GM21526 (cell line): ENCODE measurements around the gene FRMPD1.

Experiments
- ATAC-seq: cut with Tn5 transposase; IDR thresholded peaks from one replicate; pipeline ENCODE4 v1.9.1; 2021; ENCODE audit warnings: moderate library complexity; ENCODE audit not compliant: unreplicated experiment, low FRiP score

The FRMPD1 gene

DNA sequence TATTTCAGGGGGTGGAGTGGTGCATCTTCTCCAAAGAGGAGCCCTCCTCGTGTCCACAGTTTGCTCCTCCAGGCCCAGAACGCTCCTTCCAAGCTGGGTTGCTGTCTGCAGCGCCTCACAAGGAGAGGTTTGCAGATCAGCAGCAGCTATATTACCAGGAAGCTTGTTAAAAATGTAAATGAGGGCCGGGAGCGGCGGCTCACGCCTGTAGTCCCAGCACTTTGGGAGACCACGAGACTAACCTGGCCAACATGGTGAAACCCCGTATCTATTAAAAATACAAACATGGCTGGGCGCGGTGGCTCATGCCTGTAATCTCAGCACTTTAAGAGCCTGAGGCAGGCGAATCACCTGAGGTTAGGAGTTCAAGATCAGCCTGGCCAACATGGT lies 25.0 kb upstream of the FRMPD1 start:
- no peak for ATAC-seq

DNA sequence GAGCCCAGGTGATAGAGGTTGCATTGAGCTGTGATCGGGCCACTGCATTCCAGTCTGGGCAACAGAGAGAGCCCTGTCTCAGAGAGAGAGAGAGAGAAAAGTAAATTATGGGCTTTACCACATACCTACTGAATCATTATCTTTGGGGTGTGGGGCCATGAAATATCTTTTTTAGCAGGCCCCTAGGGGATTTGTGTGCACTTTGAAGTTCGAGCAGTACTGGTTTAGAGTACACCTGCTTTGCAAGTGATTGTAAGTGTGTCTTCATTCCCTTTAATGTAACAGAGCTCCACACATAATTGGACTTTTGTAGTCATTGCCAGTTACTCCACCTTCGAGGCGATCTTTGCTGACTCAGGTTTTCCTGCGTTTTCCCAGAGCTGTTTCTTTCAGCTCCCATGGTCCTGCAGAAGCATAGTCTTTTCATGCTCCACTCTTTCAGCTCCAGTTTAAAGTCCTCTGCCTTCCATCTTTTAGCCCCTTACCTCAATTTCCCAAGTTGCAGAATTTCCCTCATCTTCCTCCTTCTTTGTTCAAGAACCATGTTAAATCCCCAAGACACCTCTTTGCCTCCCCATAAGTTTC lies 24.0 kb upstream of the FRMPD1 start:
- no peak for ATAC-seq

DNA sequence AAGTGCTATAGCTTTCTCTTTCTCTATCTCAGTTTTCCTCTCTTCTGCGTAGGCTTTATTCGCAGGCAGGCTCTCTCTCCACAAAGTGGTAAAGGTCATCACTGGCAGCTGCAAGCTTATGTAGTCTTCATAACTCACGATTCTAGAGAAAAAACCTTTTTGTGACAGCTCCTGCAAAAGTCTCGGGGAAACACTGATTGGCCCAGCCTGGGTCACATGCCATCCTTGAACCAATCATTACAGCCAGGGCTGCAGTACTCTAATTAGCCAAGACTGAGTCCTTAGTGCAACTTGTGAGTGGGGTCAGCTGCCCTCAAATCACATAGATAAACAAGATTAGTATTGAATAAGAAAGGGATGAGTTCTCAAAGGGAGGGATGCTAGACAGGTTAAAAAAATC lies 18.3 kb upstream of the FRMPD1 start:
- no peak for ATAC-seq

DNA sequence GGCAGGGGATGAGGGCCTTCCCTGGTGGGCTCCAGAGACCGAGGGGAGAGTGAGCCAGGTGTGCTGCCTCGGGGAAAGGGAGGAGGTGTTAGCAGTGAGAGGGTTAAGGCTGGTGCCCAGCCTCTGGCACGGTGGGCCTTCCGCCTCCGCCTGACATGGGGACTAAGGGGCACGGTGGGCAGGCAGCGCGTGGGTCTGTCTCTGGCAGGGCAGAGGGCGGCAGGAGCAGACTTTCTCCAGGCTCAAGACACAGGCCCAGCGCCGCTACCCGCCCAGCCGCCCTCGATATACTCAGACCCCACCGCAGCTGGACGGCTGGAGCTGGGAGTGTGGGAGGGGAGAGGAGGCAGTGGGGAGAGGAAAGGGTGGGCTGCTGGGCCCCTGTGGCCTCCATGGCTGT lies 14.9 kb upstream of the FRMPD1 start:
- ATAC-seq: no peak

DNA sequence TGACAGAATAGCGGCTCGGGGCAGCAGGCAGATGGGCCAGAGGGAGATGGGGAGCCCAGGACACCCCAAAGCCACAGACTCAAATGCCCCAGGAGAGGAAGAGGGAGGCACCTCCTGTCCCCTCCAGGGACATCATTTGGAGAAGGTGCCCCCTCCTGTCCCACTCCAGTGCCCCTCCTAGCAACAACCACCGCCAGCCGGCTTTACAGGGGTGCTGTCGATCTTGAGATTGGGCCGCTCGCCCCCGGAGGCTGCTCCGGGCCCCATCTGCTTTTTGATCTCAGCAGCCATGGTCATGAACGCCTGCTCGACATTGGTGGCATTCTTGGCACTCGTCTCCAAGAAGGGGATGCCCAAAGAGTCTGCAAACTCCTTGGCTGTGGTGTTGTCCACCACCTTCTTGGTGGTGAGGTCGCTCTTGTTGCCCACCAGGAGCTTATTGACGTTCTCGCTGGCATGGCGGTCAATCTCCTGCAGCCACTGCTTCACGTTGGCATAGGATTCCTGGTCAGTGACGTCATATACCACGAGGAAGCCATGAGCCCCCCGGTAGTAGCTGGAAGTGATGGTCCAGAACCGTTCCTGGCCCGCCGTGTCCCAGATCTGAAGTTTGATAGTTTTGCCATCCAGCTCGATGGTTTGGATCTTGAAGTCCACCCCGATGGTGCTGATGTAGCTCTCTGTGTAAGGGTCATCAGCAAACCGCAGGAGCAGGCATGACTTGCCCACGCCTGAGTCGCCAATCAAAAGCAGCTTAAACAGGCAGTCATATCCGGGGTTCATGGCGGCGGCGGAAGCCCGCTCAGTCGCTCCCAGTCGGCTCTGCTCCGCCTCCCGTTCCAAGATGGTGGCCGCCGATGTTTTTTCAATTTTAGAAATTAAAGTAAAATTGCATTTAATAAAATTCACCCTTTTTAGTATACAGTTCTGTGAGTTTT lies 14.0 kb upstream of the FRMPD1 start:
- ATAC-seq: no peak

DNA sequence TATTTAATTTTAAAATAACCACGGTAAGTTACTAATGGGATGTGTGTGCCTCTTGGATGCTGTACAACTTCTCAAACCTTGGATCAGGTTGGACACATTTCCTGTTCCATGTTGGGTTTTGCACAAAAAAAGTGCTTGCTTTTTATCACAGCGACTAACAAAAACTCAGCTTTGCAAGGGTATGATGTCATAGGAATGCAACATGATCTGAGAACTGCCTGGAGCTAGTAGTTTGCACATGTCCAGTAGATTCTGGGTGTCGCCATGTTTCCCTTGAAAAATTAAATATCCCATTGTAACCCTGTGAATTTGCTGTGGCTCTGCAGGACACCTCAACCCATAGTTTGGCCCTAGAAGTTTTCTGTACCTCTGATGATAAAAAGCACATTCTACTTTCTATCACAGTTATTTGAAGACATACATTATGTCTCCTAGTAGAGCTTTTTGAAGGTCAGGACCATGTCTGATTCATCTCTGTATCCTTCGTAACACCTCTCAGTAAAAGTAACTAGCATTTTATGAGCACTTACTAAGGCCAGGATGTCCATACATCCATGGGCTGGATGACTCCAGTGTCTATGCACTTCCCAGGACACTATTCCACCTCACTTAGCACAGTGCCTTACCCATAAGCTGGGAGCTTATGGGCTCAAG lies 11.5 kb upstream of the FRMPD1 start:
- ATAC-seq: no peak

DNA sequence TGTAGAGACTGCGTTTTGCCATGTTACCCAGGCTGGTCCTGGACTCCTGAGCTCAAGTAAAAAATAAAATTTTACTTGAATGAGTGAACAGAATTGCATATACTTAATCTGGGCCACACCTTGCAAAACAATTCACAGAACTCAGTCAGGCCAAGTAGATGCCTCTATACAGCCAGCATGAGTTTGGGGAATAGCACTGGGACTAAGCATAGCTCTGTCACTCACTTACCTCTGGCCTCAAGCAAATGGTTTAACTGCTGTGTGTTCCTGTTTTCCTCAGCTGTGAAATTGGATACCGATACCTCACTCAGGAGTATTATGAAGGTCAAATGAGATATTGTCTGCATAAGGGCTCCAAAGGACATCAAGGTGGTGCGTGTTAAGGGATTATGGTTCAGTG lies 10.9 kb upstream of the FRMPD1 start:
- no peak for ATAC-seq

DNA sequence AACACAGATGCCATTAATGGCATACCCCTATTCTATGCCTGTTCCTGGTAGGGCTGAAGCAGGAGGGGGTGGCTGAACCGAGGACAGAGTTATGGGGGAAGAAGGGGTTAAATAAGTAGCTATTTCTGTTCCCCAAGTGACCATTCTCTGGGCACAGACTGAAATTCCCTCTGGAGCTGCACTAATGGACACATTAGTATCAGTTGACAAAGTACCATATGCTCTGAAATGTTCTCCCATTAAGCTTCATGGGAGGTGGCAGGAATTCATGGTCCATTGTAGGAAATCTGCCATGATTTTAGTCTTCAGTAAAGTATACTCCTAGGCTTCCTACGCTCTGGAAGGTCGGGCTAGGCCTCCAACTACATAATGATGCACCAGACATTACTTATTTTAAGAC lies 10.5 kb upstream of the FRMPD1 start:
- no peak for ATAC-seq

DNA sequence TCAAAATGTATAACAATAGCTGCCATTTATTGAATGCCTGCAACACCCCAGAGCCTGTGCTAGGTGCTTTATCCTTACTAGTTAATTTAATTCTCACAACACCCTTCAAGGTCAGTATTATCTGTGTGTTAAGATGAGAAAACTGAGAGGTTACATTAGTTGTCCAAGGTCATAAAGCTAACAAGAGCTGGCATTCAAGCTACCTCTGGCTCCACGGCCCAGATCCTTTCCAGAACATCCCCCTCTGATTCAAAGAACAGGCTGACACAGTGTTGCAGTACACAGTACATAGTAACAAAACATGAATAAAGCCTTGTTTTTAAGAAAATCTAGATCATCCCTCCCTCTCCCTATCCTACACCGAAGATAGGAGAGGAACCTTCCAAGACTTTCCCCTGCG lies 9.4 kb upstream of the FRMPD1 start:
- ATAC-seq: no peak

DNA sequence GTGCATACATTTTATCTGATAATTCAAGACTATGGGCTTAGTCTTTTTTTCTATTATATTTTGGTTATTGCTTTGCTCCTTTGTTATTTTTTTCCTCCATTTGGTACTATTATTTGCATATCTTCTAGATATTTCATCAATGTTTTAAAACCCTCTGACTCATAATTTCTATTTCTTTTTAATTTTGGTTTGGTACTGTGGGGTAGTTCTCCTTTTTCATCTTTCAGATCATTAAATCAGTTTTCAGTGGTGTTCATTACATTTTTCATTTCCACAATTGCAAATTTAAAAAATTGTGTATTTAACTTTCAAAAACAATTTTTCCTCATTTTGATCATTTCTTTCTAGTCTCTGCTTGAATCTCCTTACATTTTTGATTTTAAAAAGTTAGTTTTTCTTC lies 7.5 kb upstream of the FRMPD1 start:
- no peak for ATAC-seq

DNA sequence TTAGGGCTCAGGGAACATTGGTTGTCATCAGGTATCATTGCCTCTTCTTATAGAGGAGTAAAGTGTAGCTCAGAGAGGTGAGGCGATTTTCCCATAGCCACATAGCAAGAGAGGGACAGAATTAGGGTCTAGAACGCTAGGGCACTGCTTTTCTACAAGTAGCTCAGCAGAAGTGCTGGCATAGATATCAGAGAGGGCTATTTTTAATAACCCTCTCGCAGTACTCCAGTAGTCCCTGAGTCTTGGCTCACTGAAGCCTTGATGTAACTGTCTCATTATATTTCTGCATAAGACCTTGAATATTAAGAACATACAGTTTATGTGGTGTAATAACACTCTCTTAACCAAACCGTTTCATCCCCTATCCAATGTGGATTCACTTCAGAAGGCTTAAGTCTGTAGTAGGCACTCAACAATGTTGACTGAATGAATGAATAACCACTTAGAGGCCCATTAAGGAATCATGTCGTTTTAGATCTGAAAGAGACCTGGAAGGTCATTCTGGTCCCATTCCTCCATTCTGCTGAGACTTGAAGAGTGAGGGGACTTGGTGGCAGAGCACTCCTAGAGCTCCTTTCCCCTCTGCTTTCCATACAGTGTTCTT lies 4.7 kb upstream of the FRMPD1 start:
- no peak for ATAC-seq

DNA sequence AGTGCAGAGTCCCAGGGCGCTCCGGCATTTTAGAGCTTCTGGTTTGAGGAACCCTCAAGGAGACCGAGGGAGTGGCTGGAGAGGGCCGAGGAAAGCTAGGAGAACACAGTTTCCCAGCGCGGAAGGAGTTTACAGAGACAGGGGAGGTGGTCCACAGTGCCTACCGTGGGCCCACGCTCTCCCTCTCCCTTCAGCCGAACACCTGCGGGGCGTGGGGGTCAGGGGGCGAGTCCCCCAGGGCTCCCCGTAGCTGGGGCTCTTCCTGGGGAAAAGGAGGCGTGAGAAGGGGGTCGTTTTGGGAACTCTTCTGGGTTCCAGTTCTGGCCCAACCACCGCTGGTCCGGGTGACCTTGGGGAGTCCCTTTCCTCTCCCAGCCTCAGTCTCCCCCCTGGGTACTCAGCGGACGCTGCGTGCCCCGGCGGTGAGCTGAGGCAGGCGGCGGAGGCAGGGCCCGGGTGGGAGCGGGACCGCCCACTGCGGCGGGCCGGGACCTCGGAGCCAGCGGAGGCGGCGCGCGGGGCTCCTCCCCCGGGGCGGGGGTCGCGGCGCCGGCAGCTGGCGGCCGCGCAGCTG lies 368 bp upstream of the FRMPD1 start:
- ATAC-seq: no peak

DNA sequence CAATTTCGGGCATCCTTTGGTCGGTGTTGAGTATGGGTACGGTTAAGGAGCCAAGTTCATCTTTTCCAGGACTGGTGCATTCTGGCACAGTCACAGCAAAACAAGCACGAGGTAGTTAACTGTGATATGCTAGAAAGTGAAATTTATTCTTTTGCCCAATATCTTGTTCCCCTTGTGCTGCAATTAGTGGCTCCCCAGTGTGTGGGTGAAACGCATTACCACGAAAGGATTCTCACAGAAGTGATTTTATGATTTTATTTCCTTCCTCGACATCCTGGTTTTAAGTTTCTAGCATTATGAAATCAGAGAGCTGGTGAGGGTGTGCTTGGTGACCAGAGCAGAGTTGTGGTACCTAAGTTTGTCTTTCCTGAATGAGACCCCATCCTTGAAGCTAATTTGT lies 1.5 kb downstream of the FRMPD1 start:
- no peak for ATAC-seq

DNA sequence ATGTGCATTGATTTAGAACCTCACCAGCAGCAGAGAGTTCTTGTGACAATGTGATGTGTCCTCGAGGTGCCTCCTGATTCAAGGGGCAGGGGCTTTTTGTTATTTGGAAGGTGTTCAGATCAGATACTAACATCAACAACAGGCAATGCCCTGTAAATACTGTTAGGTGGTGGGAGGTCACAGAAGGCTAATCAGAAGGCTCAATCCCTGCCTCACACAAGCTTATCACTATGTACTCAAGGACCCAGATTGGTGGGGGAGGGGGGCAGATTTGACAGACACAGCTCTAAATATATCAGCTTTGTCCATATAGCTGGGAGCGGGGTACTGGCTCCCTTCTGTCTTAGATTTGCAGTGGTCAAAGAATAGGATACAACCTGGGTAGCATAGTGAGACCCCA lies 2.6 kb downstream of the FRMPD1 start:
- ATAC-seq: no peak

DNA sequence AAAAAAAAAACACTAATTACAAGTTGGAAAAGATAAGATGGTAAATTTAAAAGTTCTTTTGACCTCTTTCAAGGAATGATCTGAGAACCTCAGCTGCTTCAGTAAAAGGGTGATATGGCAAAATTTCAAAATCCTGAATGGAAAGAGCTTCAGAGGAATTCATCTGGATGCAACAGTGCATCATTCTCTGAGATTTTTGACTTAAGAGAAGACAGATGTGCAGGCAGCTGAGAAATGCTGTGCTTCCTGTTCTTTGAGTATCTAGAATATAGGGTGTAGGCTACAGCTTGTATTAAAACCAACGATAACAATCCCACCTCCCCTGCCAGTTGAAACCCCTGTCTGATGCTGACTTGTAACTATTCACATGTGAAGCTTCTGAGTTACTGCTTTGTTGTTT lies 6.2 kb downstream of the FRMPD1 start:
- no peak for ATAC-seq

DNA sequence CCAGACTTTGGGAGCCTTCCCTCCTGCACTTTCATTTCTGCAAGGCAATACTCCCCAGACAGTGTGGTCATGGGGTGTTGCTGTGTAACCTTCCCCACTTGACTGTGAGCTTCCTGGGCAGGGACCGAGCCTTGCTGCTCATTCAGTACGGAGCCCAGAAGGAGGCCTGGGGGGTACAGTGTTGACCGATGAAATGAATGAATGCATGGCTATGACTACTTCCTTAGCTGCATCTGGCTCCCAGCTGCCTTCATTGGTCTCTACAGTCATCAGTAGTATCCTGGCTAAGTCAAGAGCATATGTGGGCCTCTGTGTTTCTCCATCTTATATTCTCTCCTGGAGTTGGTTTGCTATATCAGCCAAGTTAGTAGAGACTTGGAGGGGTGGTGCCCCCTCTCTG lies 9.9 kb downstream of the FRMPD1 start:
- no peak for ATAC-seq

DNA sequence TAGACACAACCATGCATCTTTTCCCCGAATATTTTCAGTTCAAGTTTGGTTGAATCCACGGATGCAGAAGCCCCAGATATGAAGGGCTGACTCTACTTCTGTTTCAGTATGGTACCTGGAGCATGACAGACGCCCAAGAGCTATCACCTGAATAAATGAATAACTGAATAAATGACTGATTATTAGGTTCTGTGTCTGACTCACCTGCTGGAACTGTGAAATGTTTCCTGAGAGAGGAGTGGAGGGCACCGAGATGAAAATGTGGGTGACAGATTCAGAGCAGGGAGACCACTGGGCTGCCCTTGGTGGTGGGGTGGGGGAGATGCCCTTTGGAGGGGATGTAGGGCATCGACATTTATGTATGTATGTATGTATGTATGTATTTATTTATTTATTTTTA lies 13.2 kb downstream of the FRMPD1 start:
- ATAC-seq: no peak

DNA sequence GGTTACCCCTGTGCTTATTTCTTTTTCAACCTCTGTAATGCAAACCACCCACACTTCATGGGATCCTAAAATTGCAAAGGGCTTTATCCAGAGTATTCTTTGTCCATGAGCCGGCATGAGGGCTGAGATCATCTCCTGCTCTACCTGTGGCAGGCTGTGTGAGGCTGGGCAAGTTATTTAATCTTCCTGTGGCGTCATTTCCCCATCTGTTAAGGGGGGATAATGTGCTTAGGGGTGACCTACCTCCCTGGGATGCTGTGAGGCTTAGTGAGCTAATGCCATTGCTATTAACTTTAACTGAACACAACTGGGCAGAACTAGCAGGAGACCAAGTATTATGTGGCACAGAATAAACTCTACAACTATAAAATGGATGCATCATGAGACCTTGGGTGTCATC lies 17.0 kb downstream of the FRMPD1 start:
- no peak for ATAC-seq

DNA sequence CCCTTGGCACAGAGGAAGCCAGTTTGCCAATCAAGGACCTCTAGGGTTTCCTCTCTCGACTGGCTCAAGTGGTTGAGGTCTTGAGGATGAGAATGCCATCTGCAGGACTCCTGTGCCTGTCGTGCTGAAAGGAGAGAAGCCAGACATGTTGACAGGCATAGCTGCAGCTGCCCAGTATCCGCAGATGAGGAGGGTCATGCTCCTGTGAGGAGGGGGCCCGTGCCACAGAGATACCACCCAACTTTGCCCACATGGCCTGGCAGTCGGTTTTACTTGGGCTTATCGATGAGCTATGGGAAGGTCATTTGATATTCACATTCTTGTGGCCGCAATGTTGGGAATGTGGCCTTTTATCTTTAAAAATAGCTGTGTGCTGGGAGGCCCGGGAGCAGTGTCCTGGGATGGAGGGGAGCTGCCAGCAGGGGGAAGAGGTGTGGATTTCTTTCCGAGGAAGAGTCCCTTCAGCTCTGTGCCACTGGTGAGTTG lies 17.4 kb downstream of the FRMPD1 start:
- no peak for ATAC-seq

DNA sequence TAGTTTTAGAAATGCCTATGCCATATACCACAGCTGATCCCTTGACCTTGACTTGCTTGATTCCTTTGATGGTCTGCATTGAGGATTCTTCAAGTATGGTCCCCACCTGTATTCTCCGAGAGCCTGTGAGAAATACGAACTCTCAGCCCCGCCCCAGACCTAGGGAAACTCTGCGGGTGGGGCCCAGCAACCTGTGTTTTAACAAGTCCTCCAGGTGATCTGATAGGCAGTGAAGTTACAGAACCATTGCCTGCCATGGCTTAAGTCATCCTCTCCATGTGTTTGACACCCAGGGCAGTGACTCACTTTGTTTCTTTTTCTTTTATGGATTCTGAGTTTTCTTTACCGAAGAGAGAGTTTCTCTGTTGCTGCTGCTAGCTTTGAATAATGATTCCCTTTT lies 18.5 kb downstream of the FRMPD1 start:
- no peak for ATAC-seq

DNA sequence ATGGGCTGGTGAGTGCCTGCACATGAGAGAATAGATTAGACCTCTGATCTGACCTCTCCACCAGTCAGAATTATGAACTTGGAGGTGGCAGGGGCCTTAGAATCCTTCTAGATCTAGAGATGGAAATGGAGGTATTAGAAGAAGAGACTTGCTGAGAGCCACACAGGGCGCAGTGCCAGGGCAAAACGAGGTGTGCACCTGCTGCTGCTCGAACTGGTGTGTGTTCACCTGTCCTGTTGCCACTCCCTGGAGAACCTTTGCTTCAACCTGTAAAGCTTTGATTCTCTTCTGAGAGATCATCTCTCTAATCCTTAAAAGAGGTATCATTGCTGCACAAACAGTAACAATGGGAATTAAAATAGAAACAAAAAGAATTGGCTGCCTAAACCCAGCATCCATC lies 24.9 kb downstream of the FRMPD1 start:
- no peak for ATAC-seq
